GM21717 (cell line): ENCODE data around the gene SLC44A1.
"Not testable (repeated sequence)": the region's sequence is repeated elsewhere in the genome, so short reads cannot be mapped to it uniquely, and the experiment has no call there.

Source experiments
- ATAC-seq: cut with Tn5 transposase; IDR thresholded peaks from one replicate; pipeline ENCODE4 v1.9.1; 2021; ENCODE audit warnings: mild to moderate bottlenecking, moderate library complexity; ENCODE audit not compliant: unreplicated experiment

The SLC44A1 gene

DNA sequence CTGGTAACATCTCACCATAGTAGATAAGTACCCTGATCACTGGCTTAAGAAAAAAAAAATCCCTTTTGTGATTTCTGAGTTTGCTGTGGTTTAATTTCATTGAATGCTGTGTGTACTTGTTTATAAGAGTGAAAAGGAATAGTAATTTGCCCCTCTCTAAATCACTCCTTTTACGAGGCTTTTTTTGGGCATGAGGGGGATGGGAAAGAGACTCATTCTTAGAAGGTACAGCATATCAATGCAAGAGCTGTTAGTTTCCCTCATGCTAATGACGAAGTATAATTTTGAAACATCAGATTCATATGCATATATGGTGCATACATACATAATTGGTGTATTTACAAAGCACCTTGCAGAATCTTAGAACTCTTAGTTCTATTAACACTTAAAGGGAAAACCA lies 2.4 kb upstream of the SLC44A1 start:
- ATAC-seq: no peak

DNA sequence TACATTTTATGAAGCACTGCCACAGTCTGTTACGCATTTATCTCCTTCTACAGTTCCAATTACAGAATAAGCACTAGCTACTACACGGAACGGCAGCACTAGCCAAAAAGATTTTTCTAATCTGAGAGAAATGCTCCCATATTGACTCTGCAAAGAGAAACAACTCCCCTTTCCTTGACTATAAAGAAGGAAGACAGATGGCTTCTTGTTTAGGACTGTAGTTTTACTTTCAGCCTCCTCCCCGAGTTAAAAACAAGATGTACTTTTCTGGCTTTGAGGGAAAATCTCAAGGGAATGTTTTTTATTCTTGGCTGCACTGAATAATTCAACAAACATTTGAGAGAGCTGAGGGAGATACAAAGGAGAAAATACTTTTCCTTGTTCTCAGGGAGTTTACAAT lies 1.9 kb upstream of the SLC44A1 start:
- no peak for ATAC-seq

DNA sequence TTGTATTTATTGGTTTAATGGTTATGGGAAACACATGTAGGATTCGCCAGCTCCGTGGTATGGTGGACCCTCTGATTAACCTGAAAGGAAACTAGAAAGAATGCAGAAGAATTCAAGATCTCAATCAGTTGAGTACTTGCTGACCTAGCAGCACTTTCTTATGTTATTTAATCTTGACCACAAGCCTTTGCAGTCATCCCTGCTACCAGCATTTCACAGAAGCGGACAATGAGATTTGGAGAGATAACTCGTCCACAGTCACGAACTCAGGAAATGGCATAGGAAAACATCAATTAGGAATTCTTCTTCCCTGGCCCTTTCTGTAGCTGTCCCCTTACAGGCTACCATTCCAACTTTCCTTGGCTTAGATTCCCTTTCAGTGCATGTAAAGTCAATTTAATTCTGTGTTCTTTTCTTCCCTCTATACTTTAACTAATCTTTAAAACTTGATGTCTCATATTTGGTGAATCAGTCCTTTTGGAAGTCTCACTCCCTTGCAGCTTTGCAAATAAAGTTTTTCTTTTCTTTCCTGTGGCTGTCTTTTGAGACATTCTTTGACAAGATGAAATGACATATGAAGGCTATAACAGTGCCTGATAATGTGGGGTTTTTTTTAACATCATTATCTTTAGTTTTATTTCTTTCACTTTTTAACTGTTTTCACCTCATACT lies 1.3 kb upstream of the SLC44A1 start:
- ATAC-seq: no peak

DNA sequence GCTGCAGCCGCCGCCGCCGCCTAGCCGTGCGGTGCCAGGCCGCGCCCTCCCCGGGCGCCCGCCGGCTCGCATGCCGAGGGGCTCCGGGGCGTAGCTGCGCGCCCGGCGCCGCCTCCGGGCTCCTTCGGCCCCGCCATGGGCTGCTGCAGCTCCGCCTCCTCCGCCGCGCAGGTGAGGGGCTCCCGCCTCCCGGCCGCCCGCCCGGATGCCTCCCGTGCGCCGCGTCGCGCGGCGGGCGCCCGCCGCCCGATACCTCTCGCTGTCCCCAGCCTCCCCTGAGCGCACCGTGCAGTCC lies 230 bp downstream of the SLC44A1 start:
- peak; percentile 65 for ATAC-seq

DNA sequence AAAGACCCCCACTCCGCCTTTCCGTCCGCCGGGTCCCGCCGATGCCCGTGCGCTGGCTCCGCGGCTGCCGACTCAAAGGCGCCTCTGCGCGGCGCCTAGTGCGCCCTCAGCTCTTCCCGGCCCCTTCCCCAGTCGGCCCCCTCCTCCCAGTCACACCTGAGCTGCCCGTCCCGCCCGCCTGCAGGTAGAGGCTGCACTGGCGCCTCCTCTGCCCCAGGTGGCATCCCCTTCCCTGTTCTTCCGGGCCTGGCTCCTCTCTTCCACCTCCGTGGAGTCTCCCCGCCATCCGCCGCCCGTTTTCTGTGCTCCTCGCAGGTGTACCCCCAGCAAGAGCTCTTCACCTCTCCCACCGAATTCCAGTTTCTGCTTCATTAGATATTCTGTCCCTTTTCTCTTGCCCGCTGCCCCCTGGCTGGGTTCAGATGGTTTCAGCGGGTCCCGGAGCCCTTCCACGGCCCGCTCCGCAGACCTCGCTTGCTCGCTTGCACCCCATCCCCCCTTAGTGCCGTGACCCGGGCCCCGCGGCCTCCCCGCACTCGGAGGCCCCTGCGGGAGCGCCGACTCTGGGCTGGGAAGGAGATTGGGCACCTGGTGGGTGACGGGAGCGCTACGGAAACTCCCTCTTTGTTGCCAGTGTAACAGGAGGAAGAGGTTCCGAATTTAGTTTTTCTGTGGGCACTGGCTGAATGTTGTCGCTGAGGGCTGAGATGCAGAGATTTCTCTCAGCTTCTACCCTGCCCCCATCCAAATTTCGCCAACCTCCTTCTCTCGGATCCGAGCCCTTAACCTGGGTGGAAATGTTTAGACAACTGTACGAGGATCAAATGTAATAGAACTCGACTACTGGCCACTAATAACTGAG lies 809 bp downstream of the SLC44A1 start:
- peak; percentile 22 for ATAC-seq

DNA sequence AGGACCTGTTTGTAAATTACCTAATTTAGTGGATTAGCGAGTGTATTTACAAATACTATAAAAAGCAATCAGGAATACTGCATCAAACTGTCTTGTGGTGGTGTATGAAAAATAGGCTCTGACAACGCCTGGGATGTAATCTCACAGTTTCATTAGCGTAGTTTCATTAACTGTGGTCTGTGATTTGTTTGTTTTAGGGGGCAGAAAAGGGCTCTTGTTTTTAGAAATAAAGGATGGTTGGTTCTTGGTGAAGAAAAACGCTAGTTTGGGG lies 1.4 kb downstream of the SLC44A1 start:
- ATAC-seq: no peak

DNA sequence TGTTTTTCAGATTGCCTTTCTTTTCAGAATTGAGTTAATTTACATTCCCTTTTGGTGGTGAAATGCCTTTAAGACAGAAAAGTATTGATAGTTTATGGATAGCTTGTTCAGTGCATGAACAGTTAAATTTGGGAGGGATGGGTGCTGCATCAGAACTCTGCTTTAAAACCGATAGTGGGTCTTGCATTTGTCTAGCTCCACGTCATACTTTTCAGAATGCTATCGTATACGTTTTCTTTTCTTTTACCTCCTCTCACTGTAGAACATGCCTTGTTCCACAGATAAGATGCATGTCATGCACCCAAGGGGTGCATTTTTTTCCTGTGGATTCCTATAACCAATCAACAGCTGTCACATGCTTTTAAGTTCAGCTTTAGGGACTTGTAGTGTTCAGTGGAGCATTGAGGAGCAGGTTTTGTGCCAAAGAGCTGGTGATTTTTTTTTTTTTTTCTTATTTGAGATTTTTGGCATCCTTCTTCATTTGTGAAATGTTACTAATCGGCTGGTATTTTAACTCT lies 2.3 kb downstream of the SLC44A1 start:
- no peak for ATAC-seq

DNA sequence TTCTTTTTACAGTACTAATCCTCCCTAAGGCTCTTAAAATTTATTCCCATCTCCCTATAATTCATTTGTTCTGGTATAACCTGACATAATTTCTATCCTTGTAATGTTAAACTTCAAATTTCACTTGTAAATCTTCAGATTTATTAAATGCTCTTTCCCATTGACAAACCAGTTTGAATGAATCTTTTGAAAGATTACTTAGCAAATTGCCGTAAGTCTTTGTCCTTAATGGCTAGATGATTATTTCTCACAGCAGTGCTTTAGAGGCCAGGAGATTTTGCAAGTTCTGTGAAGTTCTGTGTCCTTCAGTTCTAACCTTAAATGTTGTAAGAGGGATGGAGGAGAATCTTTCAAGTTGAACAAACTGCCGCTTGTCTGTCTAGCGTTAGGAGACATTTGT lies 4.2 kb downstream of the SLC44A1 start:
- no peak for ATAC-seq

DNA sequence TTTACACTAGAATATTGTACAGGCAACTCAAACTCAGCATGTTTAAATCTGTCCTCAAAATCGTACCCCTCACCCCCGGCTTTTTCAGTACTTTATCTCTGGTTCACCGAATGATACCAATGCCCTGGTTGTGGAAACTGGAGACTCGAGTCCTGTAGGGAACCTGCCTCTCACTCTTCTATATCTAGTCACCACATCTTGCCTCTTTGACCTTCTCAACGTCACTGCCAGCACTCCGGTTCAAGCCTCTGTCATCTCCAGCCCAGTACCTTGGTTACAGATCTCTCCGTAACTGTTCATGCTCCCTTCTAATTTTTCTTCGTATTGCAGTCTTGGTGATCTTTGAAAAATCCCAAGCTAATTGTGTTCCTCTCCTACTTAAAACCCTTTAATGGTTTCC lies 6.7 kb downstream of the SLC44A1 start:
- ATAC-seq: no peak

DNA sequence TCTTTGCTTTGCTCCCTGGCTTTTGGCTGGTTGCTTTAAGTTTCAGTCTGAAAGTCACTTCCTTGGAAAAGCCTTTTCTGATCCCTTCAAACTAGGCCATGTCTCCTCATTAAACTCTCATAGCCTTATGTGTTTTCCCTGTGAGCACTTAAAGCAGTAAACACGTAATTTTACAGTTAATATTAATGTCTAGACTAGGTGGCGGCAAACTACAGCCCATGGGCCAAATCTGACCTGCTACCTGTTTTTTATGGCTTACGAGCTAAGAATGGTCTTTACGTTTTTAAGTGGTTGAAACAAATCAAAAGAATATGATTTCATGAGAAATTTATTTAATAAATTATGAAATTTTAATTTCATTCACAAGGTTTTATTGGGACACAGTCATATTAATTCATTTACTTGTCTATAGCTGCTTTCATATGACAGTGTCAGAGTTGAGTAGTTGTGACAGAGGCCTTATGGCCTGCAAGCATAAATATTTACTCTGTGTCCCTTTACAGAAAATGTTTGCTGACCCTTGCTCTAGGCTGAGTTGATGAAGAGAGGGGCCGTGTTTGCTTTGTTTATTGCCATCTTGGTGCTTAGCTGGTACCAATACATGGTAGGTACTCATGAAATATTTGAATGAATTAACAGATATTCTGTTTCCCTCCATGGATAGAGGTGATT lies 7.4 kb downstream of the SLC44A1 start:
- no peak for ATAC-seq

DNA sequence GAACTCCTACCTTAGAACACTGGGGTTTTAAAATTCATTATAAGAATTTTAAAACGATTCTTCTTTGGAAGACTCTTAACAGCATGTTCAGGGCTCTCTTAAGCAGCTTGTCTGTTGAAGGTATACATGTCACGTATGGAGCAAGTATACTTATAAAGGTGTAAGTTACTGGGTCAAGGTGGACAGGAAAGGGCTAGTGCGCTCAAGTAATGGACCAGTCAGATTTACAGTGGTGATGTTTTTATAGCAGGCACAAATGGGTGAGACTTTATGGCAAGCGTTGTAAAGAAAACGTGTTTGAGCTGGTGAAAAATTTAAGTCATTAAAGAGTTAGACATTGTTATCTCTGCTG lies 7.9 kb downstream of the SLC44A1 start:
- no peak for ATAC-seq

DNA sequence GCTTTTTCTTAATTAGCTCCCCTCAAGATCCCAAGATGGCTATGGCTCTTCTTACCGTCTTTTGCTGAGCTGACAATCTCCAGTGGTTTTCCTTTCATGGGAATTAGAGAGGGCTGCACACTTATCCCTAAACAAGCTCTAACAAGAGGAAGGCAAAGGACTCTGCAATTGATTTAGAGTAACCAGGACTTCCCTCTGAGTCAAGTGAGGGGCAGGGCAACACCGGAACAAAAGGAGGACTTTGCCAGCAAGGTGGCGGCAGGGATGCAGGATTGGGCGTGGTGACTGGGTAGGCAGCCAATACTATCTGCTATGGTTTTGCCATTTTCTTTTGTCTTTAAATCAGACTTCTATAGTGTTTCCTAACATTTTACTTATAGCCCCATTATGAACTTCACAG lies 9.8 kb downstream of the SLC44A1 start:
- no peak for ATAC-seq

DNA sequence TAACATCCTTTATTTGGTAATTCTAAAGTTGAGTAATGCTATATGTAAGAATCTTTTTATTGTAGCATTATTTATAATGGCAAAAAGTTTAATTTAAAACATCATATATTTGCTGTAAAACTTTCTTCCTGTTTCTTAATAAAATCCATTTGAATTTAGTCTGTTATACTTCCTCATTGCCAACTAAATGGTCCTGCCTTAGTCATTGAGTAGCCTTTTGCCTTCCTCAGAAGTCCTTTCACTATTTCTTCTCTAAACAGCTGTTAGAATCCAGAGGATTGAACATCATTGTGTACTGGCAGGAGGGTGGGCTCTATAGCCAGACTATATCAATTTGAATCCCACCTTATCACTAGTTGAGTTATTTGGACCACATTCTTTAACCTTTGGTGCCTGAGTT lies 11.0 kb downstream of the SLC44A1 start:
- ATAC-seq: no peak

DNA sequence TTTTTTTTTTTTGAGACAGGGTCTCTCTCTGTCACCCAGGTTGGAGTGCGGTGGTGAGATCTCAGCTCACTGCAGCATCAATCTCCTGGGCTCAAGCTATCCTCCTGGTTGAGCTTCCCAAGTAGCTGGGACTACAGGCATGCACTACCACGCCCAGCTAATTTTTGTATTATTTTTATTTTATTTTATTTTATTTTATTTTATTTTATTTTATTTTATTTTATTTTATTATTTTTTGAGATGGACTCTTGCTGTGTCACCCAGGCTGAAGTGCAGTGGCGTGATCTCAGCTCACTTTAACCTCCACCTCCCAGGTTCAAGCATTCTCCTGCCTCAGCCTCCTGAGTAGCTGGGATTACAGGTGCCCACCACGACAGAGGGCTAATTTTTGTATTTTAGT lies 12.1 kb downstream of the SLC44A1 start:
- not testable (repeated sequence) for ATAC-seq

DNA sequence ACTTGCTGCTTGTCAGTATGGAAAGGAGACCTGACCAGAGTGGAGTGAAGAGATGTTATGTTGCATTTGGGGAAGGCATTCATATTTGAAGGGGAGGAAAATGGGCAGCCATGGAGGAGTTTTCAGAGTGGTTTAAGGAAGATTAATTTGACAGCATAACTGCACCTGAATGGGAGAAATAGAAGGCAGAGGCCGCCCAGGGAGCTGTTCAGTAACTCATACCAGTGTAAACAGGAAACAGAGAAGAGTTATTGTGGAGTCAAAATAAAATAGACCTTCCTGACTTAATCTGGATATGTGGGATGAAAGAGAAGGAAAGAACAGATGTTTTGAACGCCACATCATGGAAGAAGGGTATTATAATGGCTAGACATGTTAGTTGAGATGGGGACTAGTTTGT lies 13.4 kb downstream of the SLC44A1 start:
- no peak for ATAC-seq

DNA sequence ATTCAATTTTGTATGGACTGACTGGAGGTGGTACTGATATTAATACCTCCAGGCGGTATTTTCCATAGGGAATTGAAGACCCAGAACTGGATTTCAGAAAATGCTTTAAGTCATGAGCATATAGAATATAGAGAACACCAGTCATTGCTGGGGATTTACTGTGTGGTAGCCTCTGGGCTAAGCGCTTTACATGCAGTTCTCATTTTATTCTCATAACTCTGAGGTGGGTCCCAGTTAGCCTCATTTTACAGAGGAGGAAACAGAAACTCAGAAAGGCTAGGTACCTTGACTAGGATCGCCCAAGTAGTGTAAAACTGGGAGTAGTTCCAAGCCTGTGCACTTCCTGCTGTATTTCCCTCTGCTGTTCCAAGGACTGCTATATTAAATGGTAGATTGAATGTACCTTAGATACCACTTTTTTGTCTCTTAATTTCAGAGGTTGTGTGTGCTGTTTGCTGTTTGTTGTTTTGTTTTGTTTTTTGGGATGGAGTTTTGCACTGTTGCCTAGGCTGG lies 13.8 kb downstream of the SLC44A1 start:
- no peak for ATAC-seq

DNA sequence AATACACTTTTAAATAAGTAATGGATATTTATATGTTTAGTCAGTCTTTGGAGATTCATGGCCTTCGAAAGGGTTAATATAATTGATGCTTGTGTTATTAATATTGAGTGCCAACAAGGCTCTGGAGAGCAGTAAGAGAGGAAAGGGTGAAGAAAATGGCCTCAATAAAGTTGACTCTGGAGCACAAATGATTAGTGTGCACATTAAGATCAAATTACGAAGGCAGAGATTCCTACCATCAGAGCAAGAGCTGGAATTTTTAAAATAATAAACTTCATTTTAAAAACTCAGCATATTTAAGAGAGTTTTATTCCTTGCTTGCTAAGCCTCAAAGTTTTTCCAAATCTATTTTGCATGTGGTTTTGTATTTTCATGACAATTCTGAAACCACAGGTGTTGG lies 14.8 kb downstream of the SLC44A1 start:
- no peak for ATAC-seq

DNA sequence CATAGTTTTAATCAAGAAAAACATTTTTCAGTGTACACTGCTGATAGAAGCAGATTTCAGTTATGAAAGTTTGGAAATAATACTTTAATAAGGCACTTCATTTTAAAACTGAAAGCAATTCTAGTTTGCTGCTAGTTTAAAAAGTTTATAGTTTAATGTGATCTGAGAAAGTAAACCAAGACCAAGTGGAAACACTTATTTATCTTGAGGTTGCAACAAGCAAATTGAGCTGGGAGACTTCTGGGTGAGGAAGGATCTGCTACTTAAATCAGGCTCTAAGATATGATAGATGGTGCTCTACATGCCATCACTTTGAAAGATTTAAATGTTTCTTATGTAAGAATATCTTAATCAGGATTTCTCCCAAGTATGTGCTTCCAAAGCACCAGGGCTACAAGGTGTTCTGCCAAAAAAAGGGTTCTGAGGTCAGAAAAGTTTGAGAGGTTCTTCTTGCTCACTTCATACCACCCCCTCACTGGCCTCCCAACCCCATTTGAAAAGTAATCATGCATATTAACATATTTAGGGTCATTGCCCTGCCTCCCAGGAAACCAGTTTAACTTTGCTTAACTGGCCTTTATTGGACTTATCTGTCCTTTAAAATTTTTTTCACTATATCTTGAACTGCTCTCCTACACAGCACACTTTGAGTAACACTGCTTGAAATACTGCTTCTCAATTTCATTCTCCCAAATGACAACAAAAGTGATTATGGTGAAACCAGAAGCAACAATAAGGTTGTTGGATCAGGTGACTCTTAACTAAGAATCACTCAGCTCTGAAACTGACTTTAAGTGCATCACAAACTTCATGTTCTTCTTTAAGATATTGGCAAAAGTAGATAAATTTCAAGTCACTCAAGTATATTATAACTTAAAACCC lies 15.5 kb downstream of the SLC44A1 start:
- ATAC-seq: no peak

DNA sequence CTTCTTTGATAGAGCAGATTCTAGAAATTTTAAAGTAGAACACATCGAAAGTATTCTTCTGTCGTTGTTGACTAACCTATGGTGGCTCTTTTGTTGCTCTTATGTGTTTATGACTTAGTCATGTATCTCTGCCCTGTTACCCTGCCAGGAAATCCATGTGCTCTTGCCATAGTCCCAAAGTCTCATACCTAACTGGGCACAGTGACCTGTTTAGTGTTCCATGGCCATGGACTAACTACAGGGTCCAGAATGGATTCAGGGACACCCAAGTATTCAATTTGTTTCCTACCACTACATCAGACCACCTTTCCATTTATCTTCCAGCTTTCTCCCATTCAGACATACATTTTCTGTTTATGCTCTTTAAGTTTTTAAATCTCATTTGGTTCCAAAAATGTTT lies 18.0 kb downstream of the SLC44A1 start:
- no peak for ATAC-seq

DNA sequence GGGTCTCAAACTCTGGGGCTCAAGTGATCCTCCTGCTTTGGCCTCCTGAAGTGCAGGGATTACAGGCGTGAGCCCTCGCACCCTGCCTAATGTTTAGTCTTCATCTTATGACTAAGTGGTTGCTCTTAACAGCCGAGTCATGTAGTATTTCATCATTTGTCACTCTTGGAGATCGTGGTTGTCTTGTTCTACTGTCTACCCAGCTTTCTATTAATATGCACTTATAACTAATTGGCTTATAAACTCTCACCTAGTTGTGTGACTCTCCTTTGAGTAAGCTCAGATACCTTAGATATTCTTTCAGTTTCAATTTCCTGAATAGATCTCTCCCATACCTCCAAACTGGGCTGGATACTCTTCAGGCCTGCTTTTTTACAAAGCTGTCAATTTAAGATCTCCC lies 19.9 kb downstream of the SLC44A1 start:
- no peak for ATAC-seq

DNA sequence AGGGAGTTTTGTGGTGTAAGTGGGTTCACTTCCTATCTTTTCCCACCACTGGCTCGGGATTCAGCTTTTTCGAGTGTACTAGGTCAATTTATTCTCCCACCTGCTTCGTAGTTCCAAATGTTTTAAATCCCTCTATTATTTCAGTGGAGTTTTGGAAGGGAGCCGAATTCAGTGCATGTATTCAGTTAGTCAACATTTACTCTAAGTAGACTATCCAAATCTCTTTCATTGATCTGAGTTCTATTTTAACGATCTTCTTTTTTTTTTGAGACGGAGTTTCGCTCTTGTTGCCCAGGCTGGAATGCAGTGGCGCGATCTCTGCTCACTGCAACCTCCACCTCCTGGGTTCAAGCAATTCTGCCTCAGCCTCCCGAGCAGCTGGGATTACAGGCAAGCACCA lies 23.8 kb downstream of the SLC44A1 start:
- not testable (repeated sequence) for ATAC-seq
